GM18517 (cell line): ENCODE results near the gene SLC25A29.
"Not testable (repeated sequence)": the region's sequence is repeated elsewhere in the genome, so short reads cannot be mapped to it uniquely, and the experiment has no call there.

ENCODE experiments used
- ATAC-seq: cut with Tn5 transposase; IDR thresholded peaks from one replicate; pipeline ENCODE4 v1.9.1; 2021; ENCODE audit warnings: mild to moderate bottlenecking, moderate library complexity; ENCODE audit not compliant: unreplicated experiment

Gene SLC25A29

DNA sequence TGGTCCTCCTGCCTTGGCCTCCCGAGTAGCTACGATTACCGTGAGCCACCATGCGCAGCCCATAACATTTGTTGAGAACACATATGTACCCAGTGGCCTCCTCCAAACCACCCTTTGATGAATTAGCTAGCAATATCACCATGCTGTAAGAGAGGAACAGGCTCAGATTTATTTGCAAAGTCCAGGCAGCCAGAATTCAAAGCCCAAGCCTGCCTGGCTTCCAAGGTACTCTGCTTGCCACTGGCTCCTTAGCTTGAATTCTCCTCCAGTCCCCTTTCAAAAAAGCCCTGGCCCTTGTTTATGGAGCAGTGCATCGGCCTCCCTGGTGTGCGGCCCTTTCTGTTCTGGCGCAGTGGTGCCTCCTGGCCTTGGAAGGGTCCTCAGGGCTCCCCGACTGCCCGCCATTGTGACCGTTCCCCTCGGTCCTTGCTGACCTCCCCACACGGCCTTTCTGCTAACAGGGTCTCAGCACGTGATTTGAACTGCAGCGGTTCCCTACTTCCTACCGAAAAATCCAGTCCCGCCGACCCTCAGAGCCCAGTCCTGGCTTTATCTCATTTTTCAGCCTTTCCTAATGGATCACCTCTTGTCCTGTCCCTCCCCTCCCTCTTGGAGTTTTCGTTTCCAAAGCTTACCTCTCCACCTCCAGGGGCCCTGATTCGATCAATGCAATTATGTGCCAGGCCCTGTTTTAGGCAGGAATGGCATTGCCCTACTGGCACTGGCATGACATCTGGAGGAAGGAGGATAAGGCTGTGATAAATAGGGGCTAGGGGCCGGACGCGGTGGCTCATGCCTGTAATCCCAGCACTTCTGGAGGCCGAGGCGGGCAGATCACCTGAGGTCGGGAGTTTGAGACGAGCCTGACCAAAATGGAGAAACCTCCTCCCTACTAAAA, 22.0 kb downstream of the SLC25A29 start:
- no peak for ATAC-seq

DNA sequence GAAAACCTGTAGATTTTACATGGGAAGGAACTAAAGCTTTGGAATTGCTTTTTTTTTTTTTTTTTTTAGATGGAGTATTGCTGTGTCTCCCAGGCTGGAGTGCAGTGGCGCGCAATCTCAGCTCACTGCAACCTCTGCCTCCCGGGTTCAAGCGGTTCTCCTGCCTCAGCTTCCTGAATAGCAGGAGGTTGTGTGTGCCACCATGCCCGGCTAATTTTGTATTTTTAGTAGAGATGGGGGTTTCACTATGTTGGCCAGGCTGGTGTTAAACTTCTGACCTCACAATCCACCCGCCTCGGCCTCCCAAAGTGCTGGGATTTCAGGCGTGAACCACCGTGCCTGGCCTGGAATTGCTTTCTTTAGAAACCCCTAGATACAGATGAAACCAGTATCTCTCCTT, 22.8 kb downstream of the SLC25A29 start:
- ATAC-seq, result not testable (repeated sequence)

DNA sequence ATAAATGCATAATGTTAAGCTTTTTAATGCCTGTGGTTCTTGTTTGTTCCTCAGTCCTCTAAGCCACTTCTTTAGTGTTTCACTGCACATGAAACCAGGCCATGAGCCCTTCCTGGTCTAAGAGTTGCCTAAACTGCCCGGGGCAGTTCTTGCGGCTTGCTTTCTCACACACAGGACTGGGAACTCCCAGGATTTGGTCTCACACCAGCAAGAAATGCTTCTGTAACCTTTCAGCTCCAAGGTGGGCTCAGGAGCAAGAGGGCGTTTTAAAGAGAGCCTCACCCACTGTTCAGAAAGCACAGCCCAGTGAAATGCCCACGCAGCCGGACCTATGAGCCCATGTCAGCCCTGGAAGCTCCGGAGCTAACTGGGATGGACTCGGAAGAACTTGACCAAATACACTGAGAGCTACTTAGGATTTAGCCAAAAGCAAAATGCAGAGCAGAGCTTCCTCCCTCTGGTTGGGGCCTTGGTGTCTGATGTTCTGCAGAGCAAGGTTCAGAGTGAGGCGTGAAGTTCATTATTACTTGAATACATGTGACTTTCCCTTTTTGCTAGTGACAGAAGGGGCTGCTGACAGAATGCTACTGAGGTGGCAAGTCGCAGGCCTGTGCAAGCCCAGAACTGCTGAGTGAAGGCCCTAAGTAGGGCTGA, 23.4 kb downstream of the SLC25A29 start:
- ATAC-seq, result no peak

DNA sequence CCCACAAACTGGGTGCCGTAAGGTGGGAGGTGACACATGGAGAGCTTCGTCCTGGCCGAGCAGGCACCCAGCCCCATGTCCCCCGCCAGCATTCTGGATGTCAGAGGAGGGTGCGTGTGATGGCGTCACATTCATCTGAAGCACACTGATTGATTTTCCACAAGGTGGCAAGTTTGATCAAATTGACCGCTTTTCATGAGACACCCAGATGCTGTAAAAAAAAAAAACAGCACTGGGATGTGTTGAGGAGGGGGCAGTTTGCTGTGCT, 24.2 kb downstream of the SLC25A29 start:
- no peak for ATAC-seq

DNA sequence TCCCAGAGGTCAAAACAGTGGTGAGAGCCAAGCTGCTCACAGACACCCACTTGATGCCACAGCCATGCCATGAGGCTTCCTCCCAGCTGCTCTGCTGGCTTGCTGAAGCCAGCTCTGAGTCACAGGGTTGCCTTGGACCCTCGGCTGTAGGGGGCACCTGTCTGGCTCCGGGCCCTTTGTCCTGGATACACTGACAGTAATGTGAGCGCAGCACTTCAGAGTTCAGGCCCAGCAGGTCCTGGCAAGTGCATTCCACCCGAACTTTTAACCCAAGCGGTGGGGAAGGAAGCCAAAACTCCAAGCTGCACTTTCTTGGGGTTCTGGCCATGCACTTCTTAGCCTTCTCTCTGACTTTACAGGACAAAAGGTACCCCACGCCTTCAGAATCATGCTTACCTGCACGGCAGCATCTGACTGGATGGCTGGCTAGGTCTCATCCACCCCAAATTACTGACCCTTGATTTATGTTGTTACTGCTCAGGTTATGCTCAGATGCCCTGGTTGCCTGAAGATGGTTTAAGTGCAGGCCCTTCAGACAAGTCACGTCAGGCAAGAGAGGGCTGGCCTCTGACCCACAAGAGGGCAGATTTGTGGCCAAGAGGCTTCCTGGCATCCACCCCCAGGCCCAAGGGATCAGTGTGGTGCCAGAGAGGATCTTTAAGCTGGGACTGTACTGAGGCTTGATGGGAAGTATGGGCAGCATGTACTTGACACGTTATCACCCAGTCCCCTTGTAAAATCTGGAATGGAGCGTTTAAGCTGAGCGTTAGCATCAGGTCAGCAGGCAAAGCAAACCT, 24.8 kb downstream of the SLC25A29 start:
- ATAC-seq, result no peak

DNA sequence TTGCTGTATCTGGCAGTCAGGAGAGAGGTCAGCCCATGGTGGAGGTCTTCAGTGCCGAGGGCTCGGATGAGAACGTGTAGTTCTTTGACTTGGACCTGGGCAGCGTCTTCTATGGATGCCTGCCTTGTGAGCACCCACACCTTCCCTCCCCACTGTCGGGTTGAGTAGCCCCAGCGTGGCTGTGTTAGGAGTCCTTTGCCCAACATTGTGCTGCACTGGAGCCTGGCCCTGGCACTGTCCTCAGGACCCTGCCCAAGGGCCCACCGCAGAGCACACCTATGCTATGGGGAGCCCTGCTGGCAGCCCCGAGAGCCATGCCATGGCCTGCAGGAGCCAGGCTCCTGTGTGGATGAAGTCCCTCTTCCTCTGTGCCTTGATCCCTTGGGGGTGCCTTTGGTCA, 26.7 kb downstream of the SLC25A29 start:
- ATAC-seq, result no peak

DNA sequence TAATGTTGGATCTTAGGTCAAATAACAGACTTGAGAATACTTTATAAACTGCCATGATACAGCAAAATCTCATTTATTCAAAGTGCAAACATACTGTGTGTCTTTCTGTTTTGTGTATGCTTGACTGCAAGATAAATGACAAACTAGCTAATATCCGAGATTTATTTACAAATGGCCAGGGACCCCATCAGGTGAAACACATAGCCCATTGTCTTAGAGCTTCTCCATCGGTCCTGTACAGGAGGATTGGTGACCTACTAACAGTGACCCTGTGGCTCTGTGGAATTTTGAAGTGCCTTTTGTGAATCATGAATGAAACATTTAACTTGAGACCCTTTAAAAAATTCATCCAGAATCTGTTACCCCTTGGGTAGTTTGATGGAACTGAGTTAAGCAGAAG, 27.1 kb downstream of the SLC25A29 start:
- no peak for ATAC-seq

DNA sequence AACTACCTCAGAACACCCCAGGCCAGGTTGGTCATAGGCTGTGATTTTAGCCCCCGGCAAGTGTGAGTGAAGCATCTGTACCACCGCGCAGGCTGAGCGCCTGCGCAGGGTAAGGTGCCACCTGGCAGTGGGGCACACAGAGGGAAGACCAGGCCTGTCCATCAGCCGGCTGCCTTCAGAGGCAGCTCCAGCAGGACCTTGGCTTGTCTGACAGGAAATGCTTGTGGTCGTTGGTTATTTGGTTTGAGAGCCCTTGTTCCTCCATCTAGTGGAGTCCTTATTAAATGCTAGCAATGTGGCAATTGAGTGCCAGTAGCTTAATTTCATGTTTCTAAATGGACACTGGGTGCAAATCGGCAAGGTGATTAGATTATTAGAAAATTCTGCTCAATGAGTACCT, 27.5 kb downstream of the SLC25A29 start:
- ATAC-seq, result no peak

DNA sequence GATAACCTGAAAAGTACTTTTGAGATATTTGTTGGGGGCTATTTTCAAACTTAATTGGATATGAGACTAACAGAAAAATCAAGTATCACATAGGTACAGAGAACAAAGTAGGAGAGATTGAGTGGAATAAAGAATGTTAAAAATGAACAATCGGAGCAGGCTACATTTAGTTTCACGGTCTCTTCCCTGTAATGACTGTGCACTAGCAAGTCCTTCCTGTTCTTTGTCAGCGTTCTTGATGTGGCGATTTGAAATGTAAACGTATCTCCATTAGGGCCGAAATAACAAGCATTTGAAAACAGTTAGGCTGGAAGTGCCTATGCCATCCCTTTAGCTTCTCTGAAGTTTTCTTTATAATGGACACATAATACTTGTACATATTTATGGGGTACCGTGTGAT, 31.0 kb downstream of the SLC25A29 start:
- ATAC-seq, result no peak

DNA sequence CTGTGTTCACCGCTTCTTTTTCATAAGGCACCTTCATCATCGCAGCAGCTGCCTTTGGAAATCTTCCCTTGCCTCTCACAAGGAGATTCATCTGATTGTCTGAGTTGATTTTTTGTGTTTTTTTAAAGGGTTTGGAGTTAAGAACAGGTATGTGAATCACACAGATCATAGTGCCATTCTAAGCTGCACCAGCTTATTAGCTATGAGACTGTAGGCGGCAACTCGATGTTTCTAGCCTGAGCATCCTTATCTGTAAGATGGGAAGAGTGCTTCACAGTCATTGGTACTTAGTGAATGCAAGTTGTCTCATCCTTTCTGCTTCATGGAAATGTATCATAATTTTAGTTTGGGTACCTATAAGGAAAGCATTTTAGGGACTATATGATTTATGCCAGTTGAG, 32.0 kb downstream of the SLC25A29 start:
- ATAC-seq, result no peak

DNA sequence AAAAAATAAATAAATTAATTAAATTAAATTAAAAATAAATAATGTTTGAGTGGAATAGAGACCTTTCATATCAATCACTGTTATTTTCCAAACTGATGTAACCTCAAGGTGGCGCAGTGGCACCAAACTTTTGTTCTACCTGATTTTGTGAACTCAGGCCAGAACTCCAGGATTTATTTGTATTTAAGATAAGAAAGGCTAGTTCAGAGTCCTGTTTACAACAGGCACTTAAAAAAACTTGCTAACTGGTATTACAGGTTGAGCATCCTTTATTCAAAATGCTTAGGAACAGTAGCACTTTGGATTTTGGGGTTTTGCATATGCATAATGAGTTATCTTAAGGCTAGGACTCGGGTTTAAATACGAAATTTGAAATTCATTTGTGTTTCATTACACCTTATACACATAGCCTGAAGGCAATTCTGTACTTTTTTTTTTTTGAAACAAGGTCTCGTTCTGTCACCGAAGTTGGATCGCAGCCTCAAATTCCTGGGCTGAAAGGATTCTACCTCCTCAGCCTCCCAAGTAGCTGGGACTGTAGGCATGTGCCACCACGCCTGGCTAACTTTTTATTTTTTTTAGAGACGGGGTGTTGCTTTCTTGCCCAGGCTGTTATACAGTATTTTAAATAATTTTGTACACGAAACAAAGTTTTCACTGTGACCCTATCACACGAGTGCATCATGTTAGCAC, 34.9 kb downstream of the SLC25A29 start:
- no peak for ATAC-seq

DNA sequence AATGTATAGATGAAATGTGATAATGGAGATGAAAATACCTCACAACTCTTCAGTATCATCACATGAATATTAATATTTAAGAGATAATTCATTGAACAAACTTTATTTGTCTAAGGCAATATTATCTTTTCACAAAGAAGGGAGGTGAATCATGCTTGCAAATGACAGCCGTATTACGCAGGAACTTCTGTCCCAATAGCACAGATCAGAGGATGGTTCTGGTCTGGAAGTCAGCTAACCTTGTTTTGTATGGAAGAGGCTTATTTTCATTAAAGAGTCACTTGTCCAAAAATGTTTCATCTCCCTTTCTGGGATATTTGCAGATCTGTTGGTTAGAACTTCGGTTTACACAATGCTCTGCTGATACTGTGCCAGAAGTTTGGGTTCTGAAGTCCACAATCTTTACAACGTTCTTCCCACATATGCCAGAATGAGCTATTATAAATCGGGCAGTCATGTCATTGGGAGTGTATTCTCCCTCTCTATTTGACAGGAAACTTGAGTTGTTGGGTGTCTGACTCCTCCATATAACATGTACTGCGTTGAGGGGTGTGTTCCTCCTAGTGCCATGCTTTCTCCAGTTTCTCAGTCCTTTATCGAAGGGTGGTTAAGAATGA, 37.5 kb downstream of the SLC25A29 start:
- no peak for ATAC-seq

DNA sequence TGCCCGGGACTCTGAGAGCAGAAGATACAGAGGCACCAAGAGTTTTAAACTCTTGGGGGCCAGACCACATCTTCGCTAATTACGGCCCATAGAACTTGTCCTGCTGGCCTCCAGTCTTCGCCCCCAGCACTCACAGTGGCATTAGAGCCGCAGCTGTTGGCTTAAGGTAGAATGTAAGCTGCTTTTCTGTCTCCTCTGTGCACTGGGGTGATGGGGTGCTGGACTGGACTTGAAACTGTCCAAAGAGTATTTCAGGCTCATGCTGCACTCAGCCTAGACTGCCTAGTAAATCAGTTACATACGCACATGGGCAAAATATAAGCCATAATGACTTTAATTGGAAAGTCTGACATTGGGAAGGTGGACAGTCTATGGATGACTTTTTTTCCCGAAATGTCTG, 38.3 kb downstream of the SLC25A29 start:
- ATAC-seq, result no peak

DNA sequence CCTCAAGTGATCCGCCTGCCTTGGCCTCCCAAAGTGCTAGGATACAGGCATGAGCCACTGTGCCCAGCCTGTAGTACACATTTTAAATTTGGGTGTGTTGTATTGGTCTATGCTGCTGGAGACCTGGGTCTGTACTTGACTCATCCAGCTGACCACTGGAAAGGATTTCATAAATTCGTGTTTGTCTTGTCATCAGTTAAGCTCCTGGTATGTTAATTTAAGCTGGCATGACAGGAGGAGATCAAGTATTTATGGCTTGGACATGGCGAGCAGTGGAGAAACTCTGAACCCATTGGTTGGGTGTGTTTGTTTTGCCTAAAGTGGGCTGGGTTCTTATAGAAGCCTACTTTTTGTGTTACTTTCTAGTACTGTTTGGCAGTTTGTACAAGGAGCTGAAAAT, 43.1 kb downstream of the SLC25A29 start:
- ATAC-seq, result no peak

DNA sequence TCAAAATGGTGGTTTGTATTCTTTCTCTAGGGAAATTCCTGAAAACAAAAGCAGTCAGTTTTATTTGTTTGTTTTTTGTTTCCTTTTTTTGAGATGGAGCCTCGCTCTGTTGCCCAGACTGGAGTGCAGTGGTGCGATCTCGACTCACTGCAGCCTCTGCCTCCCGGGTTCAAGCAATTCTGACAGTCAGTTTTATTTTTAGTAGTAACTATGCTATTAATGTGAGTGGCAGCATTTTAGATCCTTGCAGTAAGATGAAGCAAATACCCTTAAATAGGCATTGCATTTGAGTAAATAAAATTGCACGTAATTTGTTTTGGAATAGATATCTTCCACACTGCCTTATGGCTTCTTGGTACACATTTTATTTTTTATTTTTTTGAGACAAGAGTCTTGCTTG, 43.7 kb downstream of the SLC25A29 start:
- no peak for ATAC-seq

DNA sequence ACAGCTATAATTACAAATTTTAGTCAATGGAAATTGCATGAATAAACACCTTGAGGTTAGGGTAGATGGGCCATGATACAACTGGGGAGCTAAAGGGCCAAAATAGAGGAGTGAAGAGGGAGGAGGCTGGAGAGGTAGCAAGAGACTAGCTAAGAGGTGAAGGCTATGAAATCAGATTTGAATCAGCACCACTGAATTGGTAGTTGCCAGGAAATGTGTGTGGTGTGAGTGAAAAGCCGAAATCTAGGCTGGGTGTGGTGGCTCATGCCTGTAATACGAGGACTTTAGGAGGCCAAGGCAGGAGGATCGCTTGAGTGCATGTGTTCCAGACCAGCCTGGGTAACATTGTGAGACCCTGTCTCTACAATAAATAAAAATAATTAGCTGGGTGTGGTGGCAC, 44.6 kb downstream of the SLC25A29 start:
- no peak for ATAC-seq

DNA sequence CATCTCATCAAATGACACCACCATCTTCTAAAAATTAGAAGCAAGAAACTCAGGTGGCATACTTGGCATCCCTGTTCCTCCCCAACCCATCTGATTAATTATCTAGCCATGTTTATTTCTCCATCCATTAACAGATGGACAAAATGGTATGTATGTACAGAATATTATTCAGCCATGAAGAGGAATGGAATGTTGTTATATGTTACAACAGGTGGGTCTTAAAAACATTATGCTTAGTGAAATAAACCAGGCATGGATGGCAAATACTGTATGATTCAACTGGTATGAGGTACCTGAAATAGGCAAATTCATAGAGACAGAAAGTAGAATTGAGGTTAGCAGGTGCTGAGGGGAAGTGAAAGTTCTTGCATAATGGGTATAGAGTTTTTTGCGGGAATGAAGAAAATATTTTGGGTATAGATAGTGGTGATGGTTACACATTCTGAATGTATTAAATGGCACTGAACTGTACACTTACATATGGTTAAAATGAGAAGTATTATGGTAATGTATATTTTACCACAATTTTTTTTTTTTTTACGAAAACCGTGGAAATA, 49.8 kb downstream of the SLC25A29 start:
- ATAC-seq, result peak; percentile 74

DNA sequence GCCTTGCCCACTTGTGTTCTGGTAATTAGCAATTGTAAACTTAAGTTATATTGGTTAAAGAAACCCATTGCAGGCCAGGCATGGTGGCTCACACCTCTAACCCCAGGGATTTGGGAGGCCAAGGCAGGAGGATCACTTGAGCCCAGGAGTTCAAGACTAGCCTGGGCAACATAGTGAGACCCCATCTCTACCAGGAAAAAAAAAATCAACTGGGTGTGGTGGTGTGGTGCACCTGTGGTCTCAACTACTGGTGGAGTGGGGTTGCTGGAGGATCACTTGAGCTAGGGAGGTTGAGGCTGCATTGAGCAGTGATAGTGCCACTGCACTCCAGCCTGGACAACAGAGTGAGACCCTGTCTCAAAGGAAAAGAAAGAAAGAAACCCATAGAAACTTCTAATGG, 53.6 kb downstream of the SLC25A29 start:
- ATAC-seq, result no peak

DNA sequence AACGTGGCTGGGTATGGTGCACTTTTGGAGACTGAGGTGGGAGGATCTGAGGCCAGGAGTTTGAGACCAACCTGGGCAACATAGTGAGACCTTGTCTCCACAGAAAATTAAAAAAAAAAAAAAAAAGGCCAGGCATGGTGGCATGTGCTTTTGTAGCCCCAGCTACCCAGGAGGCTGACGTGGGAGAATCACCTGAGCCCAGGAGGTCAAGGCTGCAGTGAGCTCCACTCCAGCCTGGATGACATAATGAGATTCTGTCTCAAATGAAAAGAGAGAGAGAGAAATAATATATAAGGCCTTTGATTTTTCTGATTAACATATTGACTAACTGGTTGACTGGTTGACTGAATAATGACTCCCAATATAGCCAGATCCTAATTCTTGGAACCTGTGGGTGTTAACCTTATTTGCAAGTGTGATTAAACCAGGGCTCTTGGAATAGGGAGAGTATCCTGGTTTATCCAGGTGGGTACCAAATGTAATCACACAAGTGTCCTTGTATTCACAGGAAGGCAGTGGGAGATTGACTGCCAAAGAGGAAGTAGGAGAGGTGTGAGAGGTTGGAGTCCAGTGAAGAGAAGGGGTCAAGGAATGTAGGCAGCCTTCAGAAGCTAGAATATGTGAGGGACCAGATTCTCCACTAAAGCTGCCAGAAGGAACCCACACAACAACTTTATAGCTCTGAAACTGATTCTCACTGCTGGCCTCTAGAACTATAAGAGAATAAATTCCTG, 55.3 kb downstream of the SLC25A29 start:
- no peak for ATAC-seq
